Esophagus muscularis mucosa (tissue), 4 donors: ENCODE data around the gene MAST4.

Experiments
- EP300 ChIP-seq: sonication (generic); formaldehyde crosslinking; IDR thresholded peaks from one replicate; pipeline ENCODE4 v1.6.1; 2017; ENCODE audit warnings: antibody characterized with exemption
- POLR2A ChIP-seq: fragments of 450-650 bp; IDR thresholded peaks from one replicate; pipeline ENCODE4 v1.6.1; 2017; ENCODE audit warnings: antibody characterized with exemption, moderate library complexity, mild to moderate bottlenecking, low read depth
- POLR2AphosphoS5 ChIP-seq, 2 donors: sonication (generic); formaldehyde crosslinking; IDR thresholded peaks; one replicate each; pipeline ENCODE4 v1.6.1; 2017; ENCODE audit warnings: antibody characterized with exemption in 2 of 2
- TF ChIP-seq, protein P1 (sequence below), 3 experiments: fragments of 200-600 bp in 2 of 3; fragments of 450-650 bp in 1 of 3; sonication (generic) in 2 of 3; IDR thresholded peaks; one replicate each; pipeline ENCODE4 v1.5.1; 2017 to 2019; ENCODE audit warnings: antibody characterized with exemption in 3 of 3, mild to moderate bottlenecking in 2 of 3, moderate library complexity in 1 of 3

DNA sequence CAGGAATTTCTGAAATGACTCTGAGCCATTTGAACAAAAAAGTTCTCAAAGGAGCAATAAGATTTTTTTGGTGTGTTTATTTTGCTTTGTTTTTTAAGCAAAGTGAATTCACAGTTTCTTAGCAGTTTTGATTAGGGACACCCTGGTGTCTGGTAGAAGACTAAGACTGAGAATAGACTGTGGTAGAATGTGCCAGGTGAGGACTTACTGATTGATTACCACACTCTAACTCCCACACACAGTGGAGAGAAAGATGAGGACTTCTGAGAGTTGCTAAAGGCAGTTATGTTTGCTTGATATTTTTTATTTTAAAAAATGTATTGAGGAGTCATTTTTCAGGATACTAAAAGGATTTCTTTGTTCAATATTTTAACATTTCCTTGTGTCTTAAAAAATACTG is 425.3 kb downstream of the MAST4 start:
- TF ChIP-seq, protein P1, sequence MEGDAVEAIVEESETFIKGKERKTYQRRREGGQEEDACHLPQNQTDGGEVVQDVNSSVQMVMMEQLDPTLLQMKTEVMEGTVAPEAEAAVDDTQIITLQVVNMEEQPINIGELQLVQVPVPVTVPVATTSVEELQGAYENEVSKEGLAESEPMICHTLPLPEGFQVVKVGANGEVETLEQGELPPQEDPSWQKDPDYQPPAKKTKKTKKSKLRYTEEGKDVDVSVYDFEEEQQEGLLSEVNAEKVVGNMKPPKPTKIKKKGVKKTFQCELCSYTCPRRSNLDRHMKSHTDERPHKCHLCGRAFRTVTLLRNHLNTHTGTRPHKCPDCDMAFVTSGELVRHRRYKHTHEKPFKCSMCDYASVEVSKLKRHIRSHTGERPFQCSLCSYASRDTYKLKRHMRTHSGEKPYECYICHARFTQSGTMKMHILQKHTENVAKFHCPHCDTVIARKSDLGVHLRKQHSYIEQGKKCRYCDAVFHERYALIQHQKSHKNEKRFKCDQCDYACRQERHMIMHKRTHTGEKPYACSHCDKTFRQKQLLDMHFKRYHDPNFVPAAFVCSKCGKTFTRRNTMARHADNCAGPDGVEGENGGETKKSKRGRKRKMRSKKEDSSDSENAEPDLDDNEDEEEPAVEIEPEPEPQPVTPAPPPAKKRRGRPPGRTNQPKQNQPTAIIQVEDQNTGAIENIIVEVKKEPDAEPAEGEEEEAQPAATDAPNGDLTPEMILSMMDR (IDR thresholded peaks at IDR 0.05): no peak
- TF ChIP-seq POLR2A: no peak
- no peak for TF ChIP-seq POLR2AphosphoS5 (IDR thresholded peaks at IDR 0.05)
- no peak for TF ChIP-seq EP300
